ENCODE data around the gene METTL26. TPM values are rescaled to one million over a fixed set of nuclear protein-coding genes. Genes with fewer than 3 reads are reported as not detected.

Gene METTL26
- total and polyA plus RNA-seq, 2 of the 8 experiments (the other 6 are each of a cell fraction or from before 2014, with no cell fraction given) = 100 to 186 TPM

DNA sequence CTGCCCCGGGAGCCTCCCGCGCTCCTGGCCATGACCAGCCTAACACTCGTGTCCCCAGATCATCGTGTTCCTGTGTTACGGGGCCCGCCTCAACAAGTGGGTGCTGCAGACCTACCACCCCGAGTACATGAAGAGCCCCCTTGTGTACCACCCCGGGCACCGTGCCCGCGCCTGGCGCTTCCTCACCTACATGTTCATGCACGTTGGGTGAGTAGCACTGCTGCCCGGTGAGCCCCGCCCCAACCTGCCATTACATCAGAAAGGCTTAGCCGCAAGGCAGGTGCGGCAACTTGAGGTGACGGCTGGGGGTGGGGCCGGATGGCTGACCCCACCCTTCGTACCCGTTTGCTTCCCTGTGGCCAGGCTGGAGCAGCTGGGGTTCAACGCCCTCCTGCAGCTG, 40.8 kb upstream of the METTL26 start:
- CTCF ChIA-PET (ENCODE audit: partially characterized antibody) = interaction anchor here (1.7 to 12.0 kb wide), 4 partner anchors 9 to 94 kb away, joined by 4 to 75 read pairs (median 6); partner anchors contain the start of genes RHOT2 and WDR24
- no peaks in the 10 kb centered on the region for H3K9me3 ChIP-seq (ENCODE audit: insufficient read depth in 2 of 2, low read depth in 1 of 2, low read length in 1 of 2)

More for the DNA sequence above, 40.8 kb upstream of the METTL26 start:
- Histone ChIP-seq H2BK5ac (ENCODE audit: low read depth, low read length) (peak overlapping the region; percentile 26; the same call in 1 of the 2 replicates), H4K91ac (replicated peaks; ENCODE audit: insufficient read length, low read length) (peak overlapping the region; percentile 73), H3K9ac (replicated peaks in 1 of 4; ENCODE audit: extremely low read depth in 1 of 4, low read depth in 3 of 4, low read length in 3 of 4) (no peak overlapping the region), H4K5ac (ENCODE audit: insufficient read length, low read depth, low read length) (no peak overlapping the region), H3K14ac (ENCODE audit: insufficient read length) (no peak overlapping the region), H3K36me3 (ENCODE audit: control insufficient read depth in 2 of 4, insufficient read depth in 4 of 4, low read length in 3 of 4) (peaks cover 11 to 22% (median 16%) of the 10 kb centered on the region in 4 experiments), H3K18ac (ENCODE audit: extremely low read depth, low read length) (peak overlapping the region; percentile 48; the same call in 1 of the 2 replicates), H3K4ac (replicated peaks; ENCODE audit: insufficient read length, low read depth, low read length) (no peak overlapping the region), H2AK5ac (ENCODE audit: low read depth, low read length) (peak overlapping the region; percentile 75; the same call in 1 of the 2 replicates), H3K79me2 (ENCODE audit: control insufficient read depth in 1 of 2, insufficient read depth in 2 of 2, low read length in 2 of 2) (peaks cover 0 to 10% of the 10 kb centered on the region in 2 experiments; a peak in 1 of 4 replicates), H3K27ac (ENCODE audit: low read depth, low read length) (no peak overlapping the region), H3K23ac (ENCODE audit: insufficient read length) (no peak overlapping the region), H3K4me2 (ENCODE audit: insufficient read depth in 1 of 2, low read depth in 2 of 2, low read length in 2 of 2) (peak overlapping the region; percentile 11 to 52), H2BK12ac (ENCODE audit: low read depth, low read length) (peak overlapping the region; percentile 96; the same call in 1 of the 2 replicates), H2BK120ac (replicated peaks; ENCODE audit: low read depth, low read length) (no peak overlapping the region), H3K27me3 (replicated peaks in 1 of 4; ENCODE audit: control insufficient read depth in 3 of 4, extremely low read depth in 1 of 4, insufficient read depth in 3 of 4, low read length in 3 of 4) (peaks cover 0 to 2% (median 0%) of the 10 kb centered on the region in 4 experiments; a peak in 2 of 7 replicates), H2AFZ (ENCODE audit: low read length) (no peak overlapping the region), H4K8ac (ENCODE audit: extremely low read depth, insufficient read depth, low read length) (peak overlapping the region; percentile 80; the same call in 1 of the 2 replicates), H3K23me2 (ENCODE audit: low read depth, low read length) (peaks cover 15% of the 10 kb centered on the region), H3K79me1 (ENCODE audit: low read depth, low read length) (peaks cover 6% of the 10 kb centered on the region; the same call in 1 of the 2 replicates), H2BK20ac (ENCODE audit: low read length) (no peak overlapping the region; the same call in 1 of the 2 replicates), H3K4me1 (replicated peaks in 1 of 4; ENCODE audit: control insufficient read depth in 3 of 4, insufficient read depth in 4 of 4, low read length in 3 of 4) (peaks cover 0 to 37% (median 31%) of the 10 kb centered on the region in 4 experiments; a peak in 6 of 7 replicates), H3K4me3 (ENCODE audit: extremely low read depth in 1 of 4, insufficient read depth in 2 of 4, low read depth in 3 of 4, low read length in 4 of 4) (0 out of 8 replicates have a peak overlapping the region, but pooled peaks of 1 of the 4 experiments have one; percentile 8), H2BK15ac (ENCODE audit: low read length) (peak overlapping the region; percentile 46; the same call in 1 of the 2 replicates), H4K20me1 (replicated peaks in 1 of 2; ENCODE audit: control insufficient read depth in 1 of 2, insufficient read depth in 2 of 2, low read length in 2 of 2) (peaks cover 2 to 28% of the 10 kb centered on the region in 2 experiments), H3K56ac (replicated peaks; ENCODE audit: insufficient read length, low read depth, low read length) (no peak overlapping the region)
- POLR2A ChIA-PET (ENCODE audit: partially characterized antibody) = interaction anchor here (1.4 to 13.3 kb wide), 7 partner anchors 7 to 126 kb away, joined by 4 to 214 read pairs (median 14); partner anchors contain the start of genes CHTF18, JMJD8, RHOT2 and RPUSD1
- peak in 1 of 2 experiments; percentile 63 for DNase-seq (ENCODE audit: low read depth in 1 of 2, low spot score in 2 of 2)
- WGBS, 2 experiments (ENCODE audit: extremely low coverage in 1 of 2, insufficient coverage in 1 of 2, insufficient read length in 1 of 2, insufficient replicate concordance in 2 of 2, low coverage in 1 of 2, low lambda C conversion rate in 2 of 2, missing lambda C conversion rate in 1 of 2) = 83% methylated on average over 22 of the region's 23 CpGs; no CpG with 5 or more reads in 1 of the 2 experiments
- TF ChIP-seq HDAC2 (IDR thresholded peaks at IDR 0.05; ENCODE audit: borderline replicate concordance in 1 of 2, low read depth in 2 of 2, low read length in 2 of 2) = no peak
- TF ChIP-seq, protein P1, sequence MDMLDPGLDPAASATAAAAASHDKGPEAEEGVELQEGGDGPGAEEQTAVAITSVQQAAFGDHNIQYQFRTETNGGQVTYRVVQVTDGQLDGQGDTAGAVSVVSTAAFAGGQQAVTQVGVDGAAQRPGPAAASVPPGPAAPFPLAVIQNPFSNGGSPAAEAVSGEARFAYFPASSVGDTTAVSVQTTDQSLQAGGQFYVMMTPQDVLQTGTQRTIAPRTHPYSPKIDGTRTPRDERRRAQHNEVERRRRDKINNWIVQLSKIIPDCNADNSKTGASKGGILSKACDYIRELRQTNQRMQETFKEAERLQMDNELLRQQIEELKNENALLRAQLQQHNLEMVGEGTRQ (IDR thresholded peaks at IDR 0.05; ENCODE audit: low read length) = no peak
- no peak for TF ChIP-seq KDM5A (IDR thresholded peaks at IDR 0.05; ENCODE audit: low read length)
- no peak for TF ChIP-seq RFX5 (IDR thresholded peaks at IDR 0.05; ENCODE audit: borderline replicate concordance, low read depth, low read length)
- no peak for TF ChIP-seq JUND (IDR thresholded peaks at IDR 0.05; ENCODE audit: low read length)
- TF ChIP-seq SP2 (IDR thresholded peaks at IDR 0.05; ENCODE audit: low read length) = no peak
- TF ChIP-seq CHD2 (IDR thresholded peaks at IDR 0.05; ENCODE audit: low read length) = no peak
- no peak for TF ChIP-seq BRCA1 (IDR thresholded peaks at IDR 0.05; ENCODE audit: low read depth, low read length)
- TF ChIP-seq, protein P2, sequence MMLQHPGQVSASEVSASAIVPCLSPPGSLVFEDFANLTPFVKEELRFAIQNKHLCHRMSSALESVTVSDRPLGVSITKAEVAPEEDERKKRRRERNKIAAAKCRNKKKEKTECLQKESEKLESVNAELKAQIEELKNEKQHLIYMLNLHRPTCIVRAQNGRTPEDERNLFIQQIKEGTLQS (IDR thresholded peaks at IDR 0.05; ENCODE audit: insufficient read depth, low read depth, low read length) = no peak
- FAIRE-seq = no peak

Measured in H1 (cell line).